Prostate gland (tissue), 2 donors: ENCODE data around the gene PPP6C.

Experiments used
- CTCF ChIP-seq, 4 experiments: fragments of 200-600 bp in 2 of 4; fragments of 450-650 bp in 2 of 4; sonication (generic) in 2 of 4; IDR thresholded peaks; 1 replicate in 3 of 4; 2 replicates in 1 of 4; pipeline ENCODE4 v1.5.1; 2016 to 2019; ENCODE audit warnings: antibody characterized with exemption in 4 of 4, mild to moderate bottlenecking in 2 of 4, moderate library complexity in 2 of 4
- POLR2A ChIP-seq: fragments of 450-650 bp; IDR thresholded peaks from one replicate; pipeline ENCODE4 v1.6.1; 2016; ENCODE audit warnings: antibody characterized with exemption, mild to moderate bottlenecking
- POLR2AphosphoS5 ChIP-seq: sonication (generic); formaldehyde crosslinking; IDR thresholded peaks from one replicate; pipeline ENCODE4 v1.6.1; 2017; ENCODE audit warnings: antibody characterized with exemption

GRCh38 chr9:125150349-125151245 lies 39.0 kb downstream of the PPP6C start:
- TF ChIP-seq CTCF (IDR thresholded peaks at IDR 0.05) (no peak), POLR2AphosphoS5 (no peak), POLR2A (no peak)
